SK-N-SH (cell line): ENCODE measurements around the gene ABCC11.

Experiments
- CTCF ChIP-seq: fragments of 200-600 bp; sonication (generic); IDR thresholded peaks from 2 replicates; pipeline ENCODE4 v1.6.1; 2017; ENCODE audit warnings: antibody characterized with exemption, mild to moderate bottlenecking, moderate library complexity
- EP300 ChIP-seq, 2 experiments: IDR thresholded peaks; 2 replicates each; pipeline versions ENCODE4 v1.4.0 to v1.6.1; 2012; ENCODE audit warnings: borderline replicate concordance in 1 of 2, low read depth in 1 of 2, low read length in 1 of 2
- FOXM1 ChIP-seq: IDR thresholded peaks from 2 replicates; pipeline ENCODE4 v1.4.0; 2012; ENCODE audit warnings: low read depth, mild to moderate bottlenecking
- GABPA ChIP-seq: IDR thresholded peaks from 2 replicates; pipeline ENCODE4 v1.4.0; 2012; ENCODE audit warnings: low read depth, mild to moderate bottlenecking
- JUND ChIP-seq: IDR thresholded peaks from 2 replicates; pipeline ENCODE4 v1.4.0; 2012
- MAX ChIP-seq: IDR thresholded peaks from 2 replicates; pipeline ENCODE4 v1.4.0; 2012; ENCODE audit warnings: low read depth
- MEF2A ChIP-seq: IDR thresholded peaks from 2 replicates; pipeline ENCODE4 v1.4.0; 2012; ENCODE audit warnings: low read depth, borderline replicate concordance
- POLR2AphosphoS5 ChIP-seq: IDR thresholded peaks from 2 replicates; pipeline ENCODE4 v1.6.1; 2012; ENCODE audit warnings: low read depth, low read length
- RFX5 ChIP-seq: IDR thresholded peaks from 2 replicates; pipeline ENCODE4 v1.6.1; 2012; ENCODE audit warnings: mild to moderate bottlenecking, improper control_type of control experiment, low read length
- RXRA ChIP-seq: IDR thresholded peaks from 2 replicates; pipeline ENCODE4 v1.4.0; 2012; ENCODE audit warnings: low read depth, mild to moderate bottlenecking, borderline replicate concordance
- TCF12 ChIP-seq: IDR thresholded peaks from 2 replicates; pipeline ENCODE4 v1.4.0; 2012
- YY1 ChIP-seq: IDR thresholded peaks from 2 replicates; pipeline ENCODE4 v1.4.0; 2012; ENCODE audit warnings: low read depth, mild to moderate bottlenecking
- TF ChIP-seq, protein P1 (sequence below): IDR thresholded peaks from 2 replicates; pipeline ENCODE4 v1.6.1; 2012; ENCODE audit warnings: mild to moderate bottlenecking, low read depth, low read length, moderate library complexity

DNA sequence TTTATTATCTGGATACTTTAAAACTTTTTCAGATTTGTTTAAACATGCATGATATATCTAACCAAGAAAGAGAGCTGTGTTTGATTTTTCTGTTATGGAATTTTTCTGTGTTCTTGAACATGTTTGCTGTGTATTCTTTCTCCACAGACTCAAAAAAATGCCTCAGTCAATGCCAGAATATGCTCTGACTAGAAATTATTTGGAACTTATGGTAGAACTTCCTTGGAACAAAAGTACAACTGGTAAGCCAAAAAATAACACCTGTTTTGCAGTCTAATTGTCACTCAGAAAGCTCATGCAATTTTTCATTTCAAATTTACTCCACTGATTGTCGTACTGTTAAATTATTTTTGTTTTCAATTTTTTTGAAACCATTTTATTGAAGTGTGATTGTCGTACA, 15.3 kb upstream of the ABCC11 start:
- TF ChIP-seq MAX (no peak), POLR2AphosphoS5 (no peak), TCF12 (no peak), CTCF (no peak), GABPA (no peak), FOXM1 (no peak), RXRA (no peak), JUND (no peak), MEF2A (no peak), EP300 (IDR thresholded peaks at IDR 0.05; ENCODE audit: borderline replicate concordance in 1 of 2, low read depth in 1 of 2, low read length in 1 of 2) (no peak), RFX5 (no peak), YY1 (no peak)
- TF ChIP-seq, protein P1, sequence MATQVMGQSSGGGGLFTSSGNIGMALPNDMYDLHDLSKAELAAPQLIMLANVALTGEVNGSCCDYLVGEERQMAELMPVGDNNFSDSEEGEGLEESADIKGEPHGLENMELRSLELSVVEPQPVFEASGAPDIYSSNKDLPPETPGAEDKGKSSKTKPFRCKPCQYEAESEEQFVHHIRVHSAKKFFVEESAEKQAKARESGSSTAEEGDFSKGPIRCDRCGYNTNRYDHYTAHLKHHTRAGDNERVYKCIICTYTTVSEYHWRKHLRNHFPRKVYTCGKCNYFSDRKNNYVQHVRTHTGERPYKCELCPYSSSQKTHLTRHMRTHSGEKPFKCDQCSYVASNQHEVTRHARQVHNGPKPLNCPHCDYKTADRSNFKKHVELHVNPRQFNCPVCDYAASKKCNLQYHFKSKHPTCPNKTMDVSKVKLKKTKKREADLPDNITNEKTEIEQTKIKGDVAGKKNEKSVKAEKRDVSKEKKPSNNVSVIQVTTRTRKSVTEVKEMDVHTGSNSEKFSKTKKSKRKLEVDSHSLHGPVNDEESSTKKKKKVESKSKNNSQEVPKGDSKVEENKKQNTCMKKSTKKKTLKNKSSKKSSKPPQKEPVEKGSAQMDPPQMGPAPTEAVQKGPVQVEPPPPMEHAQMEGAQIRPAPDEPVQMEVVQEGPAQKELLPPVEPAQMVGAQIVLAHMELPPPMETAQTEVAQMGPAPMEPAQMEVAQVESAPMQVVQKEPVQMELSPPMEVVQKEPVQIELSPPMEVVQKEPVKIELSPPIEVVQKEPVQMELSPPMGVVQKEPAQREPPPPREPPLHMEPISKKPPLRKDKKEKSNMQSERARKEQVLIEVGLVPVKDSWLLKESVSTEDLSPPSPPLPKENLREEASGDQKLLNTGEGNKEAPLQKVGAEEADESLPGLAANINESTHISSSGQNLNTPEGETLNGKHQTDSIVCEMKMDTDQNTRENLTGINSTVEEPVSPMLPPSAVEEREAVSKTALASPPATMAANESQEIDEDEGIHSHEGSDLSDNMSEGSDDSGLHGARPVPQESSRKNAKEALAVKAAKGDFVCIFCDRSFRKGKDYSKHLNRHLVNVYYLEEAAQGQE = no peak
